Stimulated activated CD4-positive, alpha-beta T cell treated with anti-CD3 and anti-CD28 coated beads, Interleukin-2, amount 100 ng/mL, for 48 hours (primary cell): ENCODE measurements around the gene NRTN.
"Not testable (repeated sequence)": the region's sequence is repeated elsewhere in the genome, so short reads cannot be mapped to it uniquely, and the experiment has no call there.

Experiments used
- DNase-seq, 2 donors: peaks; one replicate each; pipeline ENCODE4 v3.0.0-alpha.2; 2020

Gene NRTN

GRCh38 chr19:5804516-5805461 lies at the start of gene NRTN:
Gene NRTN, plus strand, starts transcription at chr19:5805067. Its CDS starts 19,099 bp downstream, at chr19:5824166.
- peak in 1 of 2 donors; percentile 47 for DNase-seq

GRCh38 chr19:5762608-5763217 lies 42.2 kb upstream of the NRTN start:
- DNase-seq = no peak

- DNase-seq = no peak
Measured at GRCh38 chr19:5765220-5765619, 39.6 kb upstream of the NRTN start.

GRCh38 chr19:5767949-5768348 lies 36.9 kb upstream of the NRTN start:
- no peak for DNase-seq

GRCh38 chr19:5772416-5772815 lies 32.5 kb upstream of the NRTN start:
- no peak for DNase-seq

- DNase-seq = no peak
Measured at GRCh38 chr19:5773276-5773675, 31.6 kb upstream of the NRTN start.

GRCh38 chr19:5774921-5775320 lies 29.9 kb upstream of the NRTN start:
- no peak for DNase-seq

GRCh38 chr19:5775668-5776309 lies 29.1 kb upstream of the NRTN start:
- no peak for DNase-seq

- no peak for DNase-seq
Measured at GRCh38 chr19:5778402-5778801, 26.5 kb upstream of the NRTN start.

GRCh38 chr19:5780916-5781315 lies 24.0 kb upstream of the NRTN start:
- not testable (repeated sequence) for DNase-seq

- DNase-seq = no peak
Measured at GRCh38 chr19:5782322-5782721, 22.5 kb upstream of the NRTN start.

- no peak for DNase-seq
Measured at GRCh38 chr19:5782945-5783919, 21.6 kb upstream of the NRTN start.

GRCh38 chr19:5784581-5785147 lies 20.2 kb upstream of the NRTN start, which contains the start of gene PRR22:
Gene PRR22, minus strand, starts transcription at chr19:5784746. Its CDS starts 86 bp downstream, at chr19:5784660.
- DNase-seq = no peak

GRCh38 chr19:5785423-5785822 lies 19.4 kb upstream of the NRTN start:
- DNase-seq = no peak

GRCh38 chr19:5786593-5787408 lies 18.1 kb upstream of the NRTN start:
- DNase-seq = no peak

GRCh38 chr19:5787409-5788182 lies 17.3 kb upstream of the NRTN start:
- no peak for DNase-seq

GRCh38 chr19:5788422-5788821 lies 16.4 kb upstream of the NRTN start:
- no peak for DNase-seq

- no peak for DNase-seq
Measured at GRCh38 chr19:5789351-5789761, 15.5 kb upstream of the NRTN start.

GRCh38 chr19:5789886-5790558 lies 14.8 kb upstream of the NRTN start:
- DNase-seq = no peak
